ENCODE measurements around the gene TOMM34. TPM values are rescaled to one million over a fixed set of nuclear protein-coding genes. Genes with fewer than 3 reads are reported as not detected.

The TOMM34 gene
- total and polyA plus RNA-seq, 2 of the 13 experiments (the other 11 are each of a cell fraction or from before 2014, with no cell fraction given) = 36.2 to 52.0 TPM

- TF ChIP-seq ZFP37 (CRISPR knock-in tag; IDR thresholded peaks at IDR 0.05; ENCODE audit: borderline replicate concordance) (0 out of 2 replicates have a peak, but pooled peaks have one; percentile 61), KDM3A (CRISPR knock-in tag; IDR thresholded peaks at IDR 0.05; ENCODE audit: low read depth) (peak; percentile 97), ZBTB21 (CRISPR knock-in tag; IDR thresholded peaks at IDR 0.05) (peak; percentile 63; the same call in 1 of the 2 replicates), ZNF484 (CRISPR knock-in tag; IDR thresholded peaks at IDR 0.05; ENCODE audit: borderline replicate concordance, low read depth) (no peak; the same call in 1 of the 2 replicates), PBX2 (CRISPR knock-in tag; IDR thresholded peaks at IDR 0.05) (no peak), HOXA5 (CRISPR knock-in tag; IDR thresholded peaks at IDR 0.05) (peak; percentile 89; the same call in 1 of the 2 replicates), FOXJ3 (CRISPR knock-in tag; IDR thresholded peaks at IDR 0.05; ENCODE audit: borderline replicate concordance) (no peak), HNRNPLL (IDR thresholded peaks at IDR 0.05; ENCODE audit: low read depth, low read length, poor library complexity, severe bottlenecking) (peak; percentile 96), SALL1 (CRISPR knock-in tag; IDR thresholded peaks at IDR 0.05) (peak; percentile 95), ATF7 (IDR thresholded peaks at IDR 0.05) (no peak), ATF7 (CRISPR knock-in tag; IDR thresholded peaks at IDR 0.05) (peak; percentile 81), ZNF724P (CRISPR knock-in tag; IDR thresholded peaks at IDR 0.05; ENCODE audit: borderline replicate concordance) (peak; percentile 98), TCF7L2 (IDR thresholded peaks at IDR 0.05; ENCODE audit: low read depth, low read length) (no peak), ZKSCAN8 (CRISPR knock-in tag; IDR thresholded peaks at IDR 0.05; ENCODE audit: borderline replicate concordance) (peak; percentile 93; the same call in 1 of the 2 replicates), MIER2 (CRISPR knock-in tag; IDR thresholded peaks at IDR 0.05) (peak; percentile 62; the same call in 1 of the 2 replicates)
- TF ChIP-seq, protein P1, sequence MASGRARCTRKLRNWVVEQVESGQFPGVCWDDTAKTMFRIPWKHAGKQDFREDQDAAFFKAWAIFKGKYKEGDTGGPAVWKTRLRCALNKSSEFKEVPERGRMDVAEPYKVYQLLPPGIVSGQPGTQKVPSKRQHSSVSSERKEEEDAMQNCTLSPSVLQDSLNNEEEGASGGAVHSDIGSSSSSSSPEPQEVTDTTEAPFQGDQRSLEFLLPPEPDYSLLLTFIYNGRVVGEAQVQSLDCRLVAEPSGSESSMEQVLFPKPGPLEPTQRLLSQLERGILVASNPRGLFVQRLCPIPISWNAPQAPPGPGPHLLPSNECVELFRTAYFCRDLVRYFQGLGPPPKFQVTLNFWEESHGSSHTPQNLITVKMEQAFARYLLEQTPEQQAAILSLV (CRISPR knock-in tag; IDR thresholded peaks at IDR 0.05; ENCODE audit: borderline replicate concordance) = peak; percentile 98
- TF ChIP-seq, protein P2, sequence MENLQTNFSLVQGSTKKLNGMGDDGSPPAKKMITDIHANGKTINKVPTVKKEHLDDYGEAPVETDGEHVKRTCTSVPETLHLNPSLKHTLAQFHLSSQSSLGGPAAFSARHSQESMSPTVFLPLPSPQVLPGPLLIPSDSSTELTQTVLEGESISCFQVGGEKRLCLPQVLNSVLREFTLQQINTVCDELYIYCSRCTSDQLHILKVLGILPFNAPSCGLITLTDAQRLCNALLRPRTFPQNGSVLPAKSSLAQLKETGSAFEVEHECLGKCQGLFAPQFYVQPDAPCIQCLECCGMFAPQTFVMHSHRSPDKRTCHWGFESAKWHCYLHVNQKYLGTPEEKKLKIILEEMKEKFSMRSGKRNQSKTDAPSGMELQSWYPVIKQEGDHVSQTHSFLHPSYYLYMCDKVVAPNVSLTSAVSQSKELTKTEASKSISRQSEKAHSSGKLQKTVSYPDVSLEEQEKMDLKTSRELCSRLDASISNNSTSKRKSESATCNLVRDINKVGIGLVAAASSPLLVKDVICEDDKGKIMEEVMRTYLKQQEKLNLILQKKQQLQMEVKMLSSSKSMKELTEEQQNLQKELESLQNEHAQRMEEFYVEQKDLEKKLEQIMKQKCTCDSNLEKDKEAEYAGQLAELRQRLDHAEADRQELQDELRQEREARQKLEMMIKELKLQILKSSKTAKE (CRISPR knock-in tag; IDR thresholded peaks at IDR 0.05; ENCODE audit: borderline replicate concordance) = peak; percentile 80
- TF ChIP-seq, protein P3, sequence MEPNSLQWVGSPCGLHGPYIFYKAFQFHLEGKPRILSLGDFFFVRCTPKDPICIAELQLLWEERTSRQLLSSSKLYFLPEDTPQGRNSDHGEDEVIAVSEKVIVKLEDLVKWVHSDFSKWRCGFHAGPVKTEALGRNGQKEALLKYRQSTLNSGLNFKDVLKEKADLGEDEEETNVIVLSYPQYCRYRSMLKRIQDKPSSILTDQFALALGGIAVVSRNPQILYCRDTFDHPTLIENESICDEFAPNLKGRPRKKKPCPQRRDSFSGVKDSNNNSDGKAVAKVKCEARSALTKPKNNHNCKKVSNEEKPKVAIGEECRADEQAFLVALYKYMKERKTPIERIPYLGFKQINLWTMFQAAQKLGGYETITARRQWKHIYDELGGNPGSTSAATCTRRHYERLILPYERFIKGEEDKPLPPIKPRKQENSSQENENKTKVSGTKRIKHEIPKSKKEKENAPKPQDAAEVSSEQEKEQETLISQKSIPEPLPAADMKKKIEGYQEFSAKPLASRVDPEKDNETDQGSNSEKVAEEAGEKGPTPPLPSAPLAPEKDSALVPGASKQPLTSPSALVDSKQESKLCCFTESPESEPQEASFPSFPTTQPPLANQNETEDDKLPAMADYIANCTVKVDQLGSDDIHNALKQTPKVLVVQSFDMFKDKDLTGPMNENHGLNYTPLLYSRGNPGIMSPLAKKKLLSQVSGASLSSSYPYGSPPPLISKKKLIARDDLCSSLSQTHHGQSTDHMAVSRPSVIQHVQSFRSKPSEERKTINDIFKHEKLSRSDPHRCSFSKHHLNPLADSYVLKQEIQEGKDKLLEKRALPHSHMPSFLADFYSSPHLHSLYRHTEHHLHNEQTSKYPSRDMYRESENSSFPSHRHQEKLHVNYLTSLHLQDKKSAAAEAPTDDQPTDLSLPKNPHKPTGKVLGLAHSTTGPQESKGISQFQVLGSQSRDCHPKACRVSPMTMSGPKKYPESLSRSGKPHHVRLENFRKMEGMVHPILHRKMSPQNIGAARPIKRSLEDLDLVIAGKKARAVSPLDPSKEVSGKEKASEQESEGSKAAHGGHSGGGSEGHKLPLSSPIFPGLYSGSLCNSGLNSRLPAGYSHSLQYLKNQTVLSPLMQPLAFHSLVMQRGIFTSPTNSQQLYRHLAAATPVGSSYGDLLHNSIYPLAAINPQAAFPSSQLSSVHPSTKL (CRISPR knock-in tag; IDR thresholded peaks at IDR 0.05) = peak; percentile 79
Measured at GRCh38 chr20:44960103-44960852, at the start of gene TOMM34 (continued).
